GM18873 (cell line): ENCODE data around the gene NDUFAF2.
"Not testable (repeated sequence)": the region's sequence is repeated elsewhere in the genome, so short reads cannot be mapped to it uniquely, and the experiment has no call there.

Source experiments
- ATAC-seq: cut with Tn5 transposase; IDR thresholded peaks from one replicate; pipeline ENCODE4 v1.9.1; 2021; ENCODE audit warnings: mild to moderate bottlenecking, moderate library complexity, moderate number of reproducible peaks; ENCODE audit not compliant: unreplicated experiment, low FRiP score

NDUFAF2 gene

DNA sequence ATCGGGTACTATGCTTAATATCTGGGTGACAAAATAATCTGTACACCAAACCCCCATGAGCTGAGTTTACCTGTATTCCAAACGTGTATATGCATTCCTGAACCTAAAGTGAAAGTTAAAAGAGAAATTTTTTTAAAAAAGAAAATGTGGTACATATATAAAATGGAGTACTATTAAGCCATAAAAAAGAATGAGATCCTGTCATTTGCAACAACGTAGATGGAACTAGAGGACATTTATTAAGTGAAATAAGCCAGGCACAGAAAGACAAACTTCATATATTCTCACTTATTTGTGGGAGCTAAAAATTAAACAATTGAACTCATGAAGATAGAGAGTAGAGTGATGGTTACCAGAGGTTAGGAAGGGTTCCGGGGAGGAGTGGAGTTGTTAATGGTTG is 44.8 kb downstream of the NDUFAF2 start:
- ATAC-seq: no peak

DNA sequence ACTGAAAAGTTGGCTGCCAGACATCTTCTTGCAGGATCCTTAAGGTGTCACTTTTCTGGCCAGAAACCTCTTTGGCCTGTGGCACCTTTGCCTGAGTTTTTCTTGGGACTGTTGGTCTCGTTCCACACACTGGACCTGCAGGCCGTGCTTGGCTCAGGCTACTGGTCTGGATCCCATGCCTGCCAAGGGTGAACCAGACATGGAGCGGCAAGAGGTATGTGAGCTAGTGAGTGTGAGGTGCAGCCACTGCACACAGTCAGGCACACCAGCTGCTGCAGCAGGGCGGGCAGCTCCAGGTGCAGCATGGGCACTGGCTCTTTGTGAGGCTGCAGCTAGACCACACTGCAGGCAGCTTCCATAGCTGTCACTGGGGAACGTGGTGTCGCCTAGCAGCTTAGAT is 47.9 kb downstream of the NDUFAF2 start:
- no peak for ATAC-seq

DNA sequence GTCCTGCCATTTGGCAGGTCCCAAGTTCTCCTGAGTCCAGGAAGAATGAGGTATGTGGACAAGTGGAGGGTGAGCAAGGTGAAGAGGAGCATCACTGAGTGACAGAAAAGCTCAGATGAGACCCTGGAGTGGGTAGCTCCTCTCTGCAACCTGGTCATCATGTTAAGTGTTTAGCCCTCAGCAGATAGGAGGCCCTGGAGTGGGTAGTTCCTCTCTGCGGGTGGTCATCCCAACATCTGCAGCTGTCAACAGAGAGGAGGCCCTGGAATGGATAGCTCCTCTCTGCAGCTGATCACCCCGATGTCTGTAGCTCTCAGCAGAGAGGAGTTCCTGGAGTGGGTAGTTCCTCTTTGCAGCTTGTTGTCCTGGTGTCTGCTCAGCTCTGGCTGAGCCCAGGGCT is 48.4 kb downstream of the NDUFAF2 start:
- ATAC-seq: no peak

DNA sequence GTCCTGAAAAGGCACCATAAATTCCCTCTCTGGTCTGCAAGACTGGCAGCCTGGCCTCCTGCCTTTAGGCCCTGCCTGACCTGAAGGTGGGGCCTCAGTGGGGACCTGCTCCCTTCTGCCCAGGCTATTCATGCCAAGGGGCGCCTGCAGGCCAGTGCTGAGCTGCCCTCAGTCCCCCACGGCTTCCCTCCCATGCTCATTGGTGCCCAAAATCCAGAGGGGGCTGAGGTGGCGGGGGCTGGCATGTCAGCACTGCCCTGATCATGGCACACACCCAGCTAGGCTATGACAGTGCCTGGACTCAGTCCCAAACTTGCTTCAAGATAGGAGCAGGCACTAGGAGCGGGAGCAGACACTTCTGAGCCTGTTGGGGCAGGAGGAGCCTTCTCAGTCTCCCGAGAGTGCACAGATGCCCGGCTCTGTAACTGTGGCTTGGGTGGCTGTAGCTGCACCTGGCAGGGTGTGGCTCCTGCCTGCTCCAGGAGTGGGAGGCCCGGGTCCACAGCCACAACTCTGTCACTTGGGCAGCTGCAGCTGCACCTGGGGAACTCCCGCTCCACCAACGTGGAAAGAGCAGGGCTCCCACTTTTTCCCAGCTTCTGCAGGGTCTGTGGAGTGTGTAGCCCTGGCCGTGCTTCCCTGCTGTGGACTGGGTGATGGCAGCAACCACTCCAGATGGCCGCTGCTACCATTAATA is 49.0 kb downstream of the NDUFAF2 start:
- ATAC-seq: no peak

DNA sequence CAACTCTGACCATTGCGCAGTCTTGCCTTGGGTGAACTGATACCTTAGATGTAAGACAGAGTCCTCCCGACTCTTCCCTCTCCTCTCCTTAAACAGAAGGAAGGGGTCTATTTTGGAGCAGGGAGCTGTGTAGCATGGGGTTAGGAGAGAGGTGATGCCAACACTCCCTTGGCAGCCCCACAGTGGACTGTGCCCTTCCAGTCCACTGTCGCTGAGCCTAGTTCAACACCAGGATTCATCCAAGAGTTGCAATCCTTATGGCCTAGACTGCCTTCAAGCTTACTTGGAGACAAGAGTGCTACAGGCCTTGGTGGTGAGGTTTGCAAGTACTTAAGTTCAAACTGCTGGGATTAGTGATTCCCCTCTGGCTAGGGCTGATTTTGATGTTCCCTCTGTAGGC is 51.4 kb downstream of the NDUFAF2 start:
- ATAC-seq: no peak

DNA sequence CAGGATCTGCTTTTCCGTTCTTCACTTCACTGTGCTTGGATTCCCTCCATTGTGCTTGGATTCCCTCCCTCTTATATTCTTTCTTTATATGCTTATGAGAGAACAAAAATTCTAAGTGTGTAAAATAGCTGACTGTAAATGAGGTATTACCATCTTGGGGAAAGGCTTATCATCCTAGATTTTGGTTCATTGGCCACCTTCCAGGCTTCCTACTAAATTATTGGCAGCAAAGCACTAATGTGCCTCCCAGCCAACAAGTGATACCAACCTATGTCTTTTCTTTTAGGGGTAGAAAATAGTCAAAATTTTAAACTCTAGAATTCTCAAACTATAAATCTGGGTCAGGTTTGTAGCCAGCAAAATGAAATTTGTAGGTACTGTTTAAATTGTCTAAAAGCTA is 52.7 kb downstream of the NDUFAF2 start:
- no peak for ATAC-seq

DNA sequence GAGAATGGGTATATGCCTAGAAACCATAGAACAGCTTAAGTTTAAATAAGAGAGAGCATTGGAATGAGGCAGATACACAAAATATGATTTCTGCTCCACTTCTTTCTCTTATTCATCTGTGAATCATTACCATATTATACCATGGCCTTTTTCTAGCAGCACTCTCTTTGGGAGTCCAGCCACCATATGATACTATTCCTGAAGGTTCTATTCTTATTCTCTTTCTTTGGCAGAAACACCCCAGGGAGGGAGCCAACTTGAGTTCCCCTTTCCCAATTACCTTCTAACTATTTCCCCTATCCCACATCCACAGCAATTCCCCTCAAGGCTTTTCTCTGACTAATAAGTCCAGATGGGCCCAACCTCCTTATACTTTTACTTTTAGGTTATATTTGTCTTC is 55.9 kb downstream of the NDUFAF2 start:
- ATAC-seq: no peak

DNA sequence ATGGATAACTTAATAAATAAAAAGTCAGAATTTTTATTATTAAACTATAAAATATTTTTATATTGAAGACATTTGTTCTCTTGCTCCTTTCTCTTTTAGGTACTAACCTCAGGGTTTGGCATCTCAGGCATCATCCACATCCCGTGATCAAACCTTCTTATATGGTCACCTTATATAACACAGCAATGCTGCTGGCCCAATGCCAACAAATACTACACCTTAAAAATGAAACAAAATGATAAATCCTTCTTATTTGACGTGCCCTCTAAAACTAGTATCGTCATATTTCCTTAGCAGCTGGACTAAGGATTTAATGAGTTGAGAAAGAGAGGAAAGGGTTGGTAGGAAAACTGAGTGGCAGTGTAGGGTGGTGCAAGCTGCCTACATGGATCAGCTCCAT is 56.6 kb downstream of the NDUFAF2 start:
- no peak for ATAC-seq

DNA sequence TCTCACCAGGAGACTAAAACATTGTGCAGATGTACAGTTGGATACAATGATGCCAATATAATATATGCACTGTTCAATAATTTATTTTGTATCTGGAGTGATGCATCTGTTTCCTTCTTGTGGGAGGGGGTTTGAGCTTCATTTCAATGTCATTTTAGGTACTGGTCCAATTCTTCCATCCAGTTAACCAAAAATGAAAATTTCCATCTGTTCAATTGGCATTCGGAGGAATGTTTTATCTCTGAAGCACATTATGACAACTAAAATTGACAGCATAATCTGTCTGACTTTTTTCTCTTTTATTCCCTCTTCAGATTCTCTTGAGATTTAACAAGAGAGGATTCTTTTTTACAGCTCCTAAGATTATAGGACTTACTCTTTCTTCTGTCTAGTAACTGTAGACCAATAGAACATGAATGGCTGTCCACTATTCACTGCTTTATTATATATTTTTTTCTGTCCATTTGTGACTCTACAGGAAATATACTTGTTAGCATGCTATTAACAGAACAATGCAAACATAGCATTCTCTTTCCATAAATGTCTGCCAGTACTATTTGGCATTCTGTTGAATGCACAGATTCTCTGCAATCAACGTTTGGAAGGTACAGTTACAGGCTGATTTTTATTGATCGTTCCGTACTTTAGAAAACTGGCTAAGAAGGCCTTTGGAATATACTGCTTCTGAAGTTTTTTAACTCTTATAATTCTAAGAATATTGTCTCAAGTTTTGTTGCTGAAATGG is 57.8 kb downstream of the NDUFAF2 start:
- no peak for ATAC-seq

DNA sequence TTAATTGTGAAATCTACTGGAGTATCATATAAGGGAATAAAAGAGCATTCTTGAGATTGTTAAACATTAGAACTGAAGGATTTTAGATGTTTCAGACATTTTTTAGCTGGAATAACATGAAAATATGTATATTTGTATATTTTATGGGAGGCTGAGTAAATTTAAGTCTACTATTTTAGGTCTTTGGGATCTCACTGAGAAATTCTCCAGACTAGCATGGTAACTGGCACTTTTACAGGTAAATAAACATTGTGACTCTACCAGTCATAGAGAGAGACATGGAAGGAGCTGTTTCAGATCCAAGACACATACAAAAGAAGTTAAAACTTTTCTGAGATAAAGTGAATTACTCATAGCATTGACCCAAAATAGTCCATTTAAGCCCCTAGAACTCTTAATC is 59.4 kb downstream of the NDUFAF2 start:
- ATAC-seq: no peak

DNA sequence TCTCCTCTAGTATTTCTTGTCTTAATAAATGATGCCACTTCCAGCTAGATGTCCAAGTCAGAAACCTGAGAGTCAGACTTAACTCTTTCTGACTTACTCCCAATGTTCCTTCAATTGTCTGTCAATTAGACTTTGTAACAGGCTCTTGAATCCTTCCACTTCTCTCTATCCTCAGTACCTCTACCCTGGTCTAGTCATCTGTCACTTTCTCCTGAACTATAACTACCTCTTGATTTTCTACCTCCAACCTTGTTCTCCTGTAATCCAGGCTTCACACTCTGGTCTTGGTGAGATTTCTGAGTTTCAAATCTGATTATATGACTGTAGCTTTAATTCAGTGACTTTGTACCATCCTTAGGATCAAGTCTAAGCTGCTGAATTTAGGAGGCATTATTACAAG is 64.9 kb downstream of the NDUFAF2 start:
- no peak for ATAC-seq

DNA sequence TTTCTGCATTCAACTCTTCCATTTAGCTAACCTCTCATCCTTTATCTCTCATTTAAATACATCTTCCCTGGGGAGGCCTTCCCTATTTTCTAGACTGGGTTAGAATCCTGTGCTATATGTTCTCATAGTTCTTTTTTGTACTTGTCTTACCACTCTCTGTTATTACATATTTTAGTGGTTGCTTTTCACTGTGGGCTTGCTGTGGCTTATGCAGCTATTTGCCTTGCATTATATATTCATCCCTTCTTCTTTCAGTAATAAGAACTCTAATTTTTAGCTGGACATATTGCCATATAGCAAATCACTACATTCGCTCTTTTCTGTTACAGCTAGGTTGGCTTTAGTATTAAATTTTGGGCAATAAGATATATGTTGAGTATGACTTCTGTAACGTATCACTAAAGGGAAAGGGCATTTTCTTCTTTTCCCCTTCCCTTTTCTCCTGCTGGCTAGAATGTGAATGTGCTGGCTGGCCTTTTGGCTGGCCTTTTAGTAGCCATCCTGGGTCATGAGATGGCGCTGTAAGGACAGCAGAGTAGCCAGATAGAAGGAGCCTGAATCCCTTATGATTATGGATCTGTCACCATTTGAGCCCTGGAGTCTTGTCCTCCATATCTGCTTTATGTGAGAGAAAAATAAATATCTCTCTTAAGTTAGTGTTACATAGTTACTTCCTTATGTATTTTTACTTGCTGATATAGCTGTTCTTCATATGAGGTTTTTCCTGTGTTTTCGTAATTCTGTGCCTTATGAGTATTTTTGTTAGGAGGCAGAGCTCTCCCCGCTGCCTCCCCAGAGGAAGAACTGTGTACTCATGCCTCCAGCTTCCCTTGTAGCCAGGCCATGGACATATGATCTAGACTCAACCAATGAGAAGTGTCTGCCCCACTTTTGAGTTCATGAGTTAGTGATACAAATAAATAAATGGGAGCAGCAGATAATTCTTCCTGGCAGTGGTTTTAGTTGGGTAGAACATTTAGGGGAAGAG is 65.8 kb downstream of the NDUFAF2 start:
- no peak for ATAC-seq

DNA sequence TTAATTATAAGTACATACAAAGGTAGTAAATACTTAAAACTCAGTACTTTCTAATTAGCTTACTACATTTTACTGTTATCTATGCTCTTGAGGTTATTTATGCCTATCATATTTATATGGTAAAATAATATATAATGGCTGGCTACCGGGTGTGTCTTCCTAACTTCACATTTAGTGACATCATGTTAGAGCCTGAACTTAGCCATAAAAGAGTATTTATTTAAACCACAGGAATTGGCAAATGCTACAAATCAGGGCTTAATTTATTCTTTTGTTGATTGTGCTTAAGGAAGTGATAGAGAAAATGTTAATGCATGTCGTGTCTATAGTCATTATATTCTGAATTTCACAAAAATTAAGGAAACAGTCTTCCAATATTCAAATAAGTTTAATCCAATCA is 73.1 kb downstream of the NDUFAF2 start:
- no peak for ATAC-seq

DNA sequence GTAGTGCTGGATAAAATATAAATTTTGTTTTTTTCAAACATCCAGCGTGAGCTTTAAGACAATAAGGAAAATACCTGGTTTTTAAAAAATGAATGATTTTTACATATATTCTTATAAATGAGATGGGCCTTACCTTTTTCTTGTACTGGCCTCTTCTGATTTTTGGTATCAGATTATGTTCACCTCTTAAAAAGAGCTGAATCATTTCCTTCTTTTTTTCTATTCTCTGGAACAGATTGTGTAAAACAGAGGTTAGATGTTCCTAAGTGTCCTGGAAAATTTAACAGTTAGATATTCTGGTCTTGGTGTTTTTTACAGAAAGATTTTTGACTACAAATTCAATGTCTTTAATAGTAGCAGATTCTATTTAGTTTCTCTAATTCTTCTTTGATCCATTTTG is 74.6 kb downstream of the NDUFAF2 start:
- ATAC-seq: no peak

DNA sequence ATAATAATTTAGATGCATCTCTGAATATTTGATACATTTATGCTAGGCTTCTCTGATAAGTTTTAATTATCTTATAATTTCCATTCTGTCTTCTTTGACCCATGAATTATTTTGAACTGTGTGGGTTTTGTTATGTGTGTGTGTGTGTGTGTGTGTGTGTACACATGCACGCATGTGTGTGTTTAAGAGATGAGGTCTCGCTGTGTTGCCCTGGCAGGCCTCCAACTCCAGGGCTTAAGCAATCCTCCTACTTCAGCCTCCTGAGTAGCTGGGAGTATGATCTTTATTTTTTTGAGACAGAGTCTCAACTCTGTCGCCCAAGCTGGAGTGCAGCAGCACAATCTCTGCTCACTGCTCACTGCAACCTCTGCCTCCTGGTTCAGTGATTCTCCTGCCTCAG is 75.4 kb downstream of the NDUFAF2 start:
- no peak for ATAC-seq

DNA sequence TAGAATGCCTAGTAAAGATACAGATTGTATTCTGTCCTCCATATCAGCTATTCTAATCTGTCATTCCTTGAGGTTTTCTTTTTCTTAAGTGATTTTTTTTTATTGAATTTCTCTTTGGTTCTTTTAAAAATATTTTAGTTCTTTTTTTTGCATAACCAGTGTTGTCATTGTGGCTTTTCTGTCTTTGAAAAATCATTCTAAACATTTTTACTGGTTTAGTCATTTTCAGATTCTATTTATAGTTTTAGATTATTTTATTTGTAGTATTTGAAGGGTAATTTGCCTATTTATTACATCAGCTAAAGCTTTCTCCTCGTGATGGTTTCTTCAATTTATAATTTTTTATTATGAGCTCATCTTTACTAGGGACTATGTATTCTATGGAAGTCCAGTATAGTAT is 78.1 kb downstream of the NDUFAF2 start:
- ATAC-seq: no peak

DNA sequence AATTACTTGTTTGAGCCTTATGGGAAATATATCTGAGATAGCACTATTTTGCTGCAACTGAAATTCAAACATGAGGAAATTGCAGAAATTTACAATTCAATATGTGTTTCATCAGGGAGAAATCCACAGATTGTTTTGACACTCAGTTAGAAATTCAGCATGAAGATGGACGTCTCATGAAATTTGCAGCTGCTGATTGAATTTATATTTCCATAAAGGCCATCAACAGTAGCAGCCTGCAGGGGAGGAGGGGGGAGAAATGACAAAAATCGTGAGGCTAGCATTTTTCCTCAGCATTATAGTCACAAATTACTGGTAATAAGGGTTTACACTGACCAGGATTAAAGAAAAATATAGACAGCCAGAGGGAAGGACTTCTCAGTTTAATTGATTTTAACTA is 81.0 kb downstream of the NDUFAF2 start:
- no peak for ATAC-seq

DNA sequence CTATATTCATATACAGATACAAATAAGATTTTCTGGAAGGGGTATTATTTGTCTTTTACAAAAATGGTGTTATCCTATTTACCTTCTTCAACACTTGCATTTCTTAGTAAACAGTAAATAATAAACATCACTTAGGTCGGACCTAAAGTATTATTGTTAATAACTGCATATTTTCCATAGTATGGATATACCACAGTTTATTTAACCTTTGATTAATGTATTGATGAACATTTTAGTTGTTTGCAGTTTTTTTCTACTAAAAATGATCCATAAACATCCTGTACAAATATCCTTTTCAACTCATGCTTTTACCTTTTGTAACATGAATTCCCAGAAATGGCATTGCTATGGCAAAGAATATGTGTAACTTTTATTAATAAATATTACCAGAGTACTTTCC is 83.4 kb downstream of the NDUFAF2 start:
- ATAC-seq: no peak

DNA sequence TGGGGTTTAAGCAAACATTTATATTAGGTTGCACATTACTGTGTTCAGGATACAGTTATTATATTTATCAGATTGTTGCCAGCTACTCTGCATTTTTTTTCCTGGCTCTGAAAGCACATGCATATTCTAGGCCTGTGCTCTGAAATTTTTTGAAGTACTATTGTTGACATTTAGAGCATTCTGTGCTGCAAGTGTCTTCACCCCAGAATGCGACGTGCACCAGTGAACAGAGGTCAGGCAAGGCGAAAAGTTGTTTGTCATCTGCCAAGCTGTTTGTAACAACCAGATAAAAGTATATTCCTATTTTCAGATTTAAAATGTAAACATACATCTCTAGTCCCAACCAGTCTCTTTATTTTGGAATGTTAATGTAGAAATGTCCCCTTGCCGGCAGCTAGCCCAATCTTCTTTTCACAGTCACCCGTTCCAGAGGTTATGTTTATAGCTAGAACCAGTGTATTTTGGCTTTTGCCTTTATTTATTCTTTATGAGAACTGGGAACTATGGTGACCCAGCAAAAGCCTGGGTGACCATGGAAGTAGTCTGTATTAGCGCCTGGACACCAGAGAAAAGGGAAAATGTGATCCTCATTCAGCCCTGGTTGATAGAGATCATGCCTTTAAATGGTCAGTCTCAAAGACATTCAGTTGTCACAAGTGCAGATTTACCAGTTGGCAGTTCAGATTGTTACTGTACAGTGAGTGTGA is 84.6 kb downstream of the NDUFAF2 start:
- ATAC-seq: no peak

DNA sequence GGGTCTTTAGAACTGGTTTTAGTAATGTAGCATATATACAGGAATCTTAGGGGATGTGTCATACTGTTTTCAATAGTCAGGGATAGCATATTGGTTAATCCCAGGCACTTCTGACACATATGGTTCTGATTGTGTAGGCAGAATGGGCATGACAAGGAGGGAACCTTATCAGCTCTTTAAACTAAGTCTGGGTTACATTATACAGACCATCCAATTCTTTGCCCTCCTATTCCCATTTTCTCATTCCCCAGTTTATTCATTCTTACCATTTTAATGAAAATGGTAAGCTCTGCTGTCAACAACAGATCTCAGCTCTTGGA is 85.1 kb downstream of the NDUFAF2 start:
- ATAC-seq: no peak

DNA sequence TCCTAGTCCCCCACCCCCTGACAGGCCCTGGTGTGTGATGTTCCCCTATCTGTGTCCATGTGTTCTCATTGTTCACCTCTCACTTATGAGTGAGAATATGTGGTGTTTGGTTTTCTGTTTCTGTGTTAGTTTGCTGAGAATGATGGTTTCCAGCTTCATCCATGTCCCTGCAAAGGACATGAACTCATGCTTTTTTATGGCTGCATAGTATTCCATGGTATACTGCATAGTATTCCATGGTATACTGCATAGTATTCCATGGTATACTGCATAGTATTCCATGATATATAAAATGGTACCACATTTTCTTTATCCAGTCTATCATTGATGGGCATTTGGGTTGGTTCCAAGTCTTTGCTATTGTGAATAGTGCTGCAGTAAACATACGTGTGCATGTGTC is 86.3 kb downstream of the NDUFAF2 start:
- ATAC-seq: not testable (repeated sequence)
